GM23248 (cell line): ENCODE results near the gene MAP3K5.
"Not testable (repeated sequence)": the region's sequence is repeated elsewhere in the genome, so short reads cannot be mapped to it uniquely, and the experiment has no call there.

Experiments
- EZH2 ChIP-seq: fragments of 200-600 bp; sonication (generic); IDR thresholded peaks from 2 replicates; pipeline ENCODE4 v1.6.1; 2018; ENCODE audit warnings: antibody characterized with exemption, mild to moderate bottlenecking; ENCODE audit not compliant: insufficient read depth, poor library complexity, severe bottlenecking
- EZH2phosphoT487 ChIP-seq: fragments of 200-600 bp; sonication (generic); IDR thresholded peaks from 2 replicates; pipeline ENCODE4 v1.6.1; 2018; ENCODE audit warnings: antibody characterized with exemption, moderate library complexity, mild to moderate bottlenecking, low read depth; ENCODE audit not compliant: insufficient read depth

- not testable (repeated sequence) for TF ChIP-seq EZH2, EZH2phosphoT487
These were observed 201.4 kb downstream of the MAP3K5 start for GRCh38 chr6:136590846-136591245.
